Measurements from ENCODE around the gene MORN1.

MORN1 gene

GRCh38 chr1:2274231-2274928 lies 117.0 kb downstream of the MORN1 start:
- H3K9me3 ChIP-seq (ENCODE audit: control insufficient read depth, low read length): no peaks in the 10 kb centered on the region
- H3K9ac ChIP-seq (ENCODE audit: low read length): no peak overlapping the region
- no peak overlapping the region for H3K4me3 ChIP-seq (ENCODE audit: low read length)
- peaks cover 89% of the 10 kb centered on the region for H3K4me1 ChIP-seq (ENCODE audit: control insufficient read depth, insufficient read depth, low read length)
- H3K27me3 ChIP-seq (ENCODE audit: control insufficient read depth, insufficient read depth, low read length): no peaks in the 10 kb centered on the region
- H3K36me3 ChIP-seq (ENCODE audit: control insufficient read depth, insufficient read depth, low read length): peaks cover 9% of the 10 kb centered on the region

- Histone ChIP-seq H3K27me3 (ENCODE audit: control insufficient read depth, insufficient read depth, low read length) (no peaks in the 10 kb centered on the region), H3K4me3 (ENCODE audit: low read length) (no peak overlapping the region), H3K4me1 (ENCODE audit: control insufficient read depth, insufficient read depth, low read length) (peaks cover 81% of the 10 kb centered on the region), H3K36me3 (ENCODE audit: control insufficient read depth, insufficient read depth, low read length) (peaks cover 9% of the 10 kb centered on the region), H3K9me3 (ENCODE audit: control insufficient read depth, low read length) (no peaks in the 10 kb centered on the region), H3K9ac (ENCODE audit: low read length) (no peak overlapping the region)
Observed at GRCh38 chr1:2273401-2274090, 117.8 kb downstream of the MORN1 start.

- Histone ChIP-seq H3K9me3 (ENCODE audit: control insufficient read depth, low read length) (no peaks in the 10 kb centered on the region), H3K27me3 (ENCODE audit: control insufficient read depth, insufficient read depth, low read length) (no peaks in the 10 kb centered on the region), H3K4me3 (ENCODE audit: low read length) (no peak overlapping the region), H3K4me1 (ENCODE audit: control insufficient read depth, insufficient read depth, low read length) (peaks cover 74% of the 10 kb centered on the region), H3K9ac (ENCODE audit: low read length) (no peak overlapping the region), H3K36me3 (ENCODE audit: control insufficient read depth, insufficient read depth, low read length) (peaks cover 4% of the 10 kb centered on the region)
Observed at GRCh38 chr1:2272686-2273400, 118.5 kb downstream of the MORN1 start.

GRCh38 chr1:2271841-2272655 lies 119.3 kb downstream of the MORN1 start:
- Histone ChIP-seq H3K27me3 (ENCODE audit: control insufficient read depth, insufficient read depth, low read length) (no peaks in the 10 kb centered on the region), H3K9ac (ENCODE audit: low read length) (no peak overlapping the region), H3K4me1 (ENCODE audit: control insufficient read depth, insufficient read depth, low read length) (peaks cover 67% of the 10 kb centered on the region), H3K4me3 (ENCODE audit: low read length) (no peak overlapping the region), H3K9me3 (ENCODE audit: control insufficient read depth, low read length) (no peaks in the 10 kb centered on the region), H3K36me3 (ENCODE audit: control insufficient read depth, insufficient read depth, low read length) (no peaks in the 10 kb centered on the region)
